Activated CD4-positive, alpha-beta T cell treated with anti-CD3 and anti-CD28 coated beads, Interleukin-2, amount 10 ng/mL, durations not matched to agents 24 days and 14 days (primary cell): ENCODE results near the gene EPHA3. TPM values are rescaled to one million over a fixed set of nuclear protein-coding genes. Genes with fewer than 3 reads are reported as not detected.

Experiments used
- DNase-seq: peaks from one replicate; pipeline ENCODE4 v3.0.0; 2022
- H3K27ac Mint-ChIP-seq: one replicate; pipeline ENCODE4 v1.8.0; 2022; ENCODE audit warnings: mild to moderate bottlenecking, mixed read lengths
- H3K27me3 Mint-ChIP-seq: one replicate; pipeline ENCODE4 v1.8.0; 2022; ENCODE audit warnings: mixed read lengths
- H3K36me3 Mint-ChIP-seq: one replicate; pipeline ENCODE4 v1.8.0; 2022; ENCODE audit warnings: low read depth, mild to moderate bottlenecking, mixed read lengths
- H3K4me1 Mint-ChIP-seq: one replicate; pipeline ENCODE4 v1.8.0; 2021; ENCODE audit warnings: mixed read lengths
- H3K4me3 Mint-ChIP-seq: one replicate; pipeline ENCODE4 v1.8.0; 2022; ENCODE audit warnings: mild to moderate bottlenecking, moderate library complexity, mixed read lengths
- H3K9me3 Mint-ChIP-seq: one replicate; pipeline ENCODE4 v1.8.0; 2021; ENCODE audit warnings: mixed read lengths
- intact Hi-C: fragments of 100-400 bp; cut with micrococcal nuclease; formaldehyde crosslinking; loops from one replicate; pipeline ENCODE4 v1.15.1; 2023
- total RNA-seq: library from RNA; stranded (reverse); gene quantifications from 2 replicates; pipeline ENCODE4 v1.2.3, GENCODE V29; 2022

Gene EPHA3
- total RNA-seq, 1 donor from 2014 or later = not detected

DNA sequence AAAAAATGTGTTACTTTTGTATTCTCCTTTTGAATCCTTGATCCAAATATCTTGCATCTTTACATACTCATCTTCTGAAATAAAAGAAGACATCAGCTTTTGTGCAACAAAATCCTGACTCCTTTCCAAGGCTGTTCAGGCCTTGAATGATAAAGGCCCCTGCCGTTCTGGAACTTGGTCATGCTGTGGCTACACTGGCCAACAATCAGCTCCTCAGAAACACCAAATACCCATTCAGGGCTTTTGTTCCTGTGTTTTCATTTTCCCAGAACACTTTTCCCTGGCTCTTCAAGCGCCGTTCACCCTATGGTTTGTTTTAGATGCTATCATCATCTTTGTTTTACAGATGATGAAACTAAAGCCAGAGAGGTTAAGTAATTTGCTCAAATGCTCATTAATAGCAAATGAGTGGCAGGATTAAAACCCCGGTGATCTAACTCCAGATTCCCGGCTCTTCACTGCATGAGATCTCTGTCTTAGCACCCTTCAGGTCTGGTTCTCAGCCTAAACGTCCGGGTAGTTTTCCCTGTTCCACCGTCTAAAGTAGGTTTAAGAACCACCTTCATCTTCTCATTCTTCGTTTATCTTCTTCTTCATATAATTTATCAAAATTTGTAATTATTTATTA, 58.3 kb downstream of the EPHA3 start:
- no peak for DNase-seq
- intact Hi-C loops = no loop called here

DNA sequence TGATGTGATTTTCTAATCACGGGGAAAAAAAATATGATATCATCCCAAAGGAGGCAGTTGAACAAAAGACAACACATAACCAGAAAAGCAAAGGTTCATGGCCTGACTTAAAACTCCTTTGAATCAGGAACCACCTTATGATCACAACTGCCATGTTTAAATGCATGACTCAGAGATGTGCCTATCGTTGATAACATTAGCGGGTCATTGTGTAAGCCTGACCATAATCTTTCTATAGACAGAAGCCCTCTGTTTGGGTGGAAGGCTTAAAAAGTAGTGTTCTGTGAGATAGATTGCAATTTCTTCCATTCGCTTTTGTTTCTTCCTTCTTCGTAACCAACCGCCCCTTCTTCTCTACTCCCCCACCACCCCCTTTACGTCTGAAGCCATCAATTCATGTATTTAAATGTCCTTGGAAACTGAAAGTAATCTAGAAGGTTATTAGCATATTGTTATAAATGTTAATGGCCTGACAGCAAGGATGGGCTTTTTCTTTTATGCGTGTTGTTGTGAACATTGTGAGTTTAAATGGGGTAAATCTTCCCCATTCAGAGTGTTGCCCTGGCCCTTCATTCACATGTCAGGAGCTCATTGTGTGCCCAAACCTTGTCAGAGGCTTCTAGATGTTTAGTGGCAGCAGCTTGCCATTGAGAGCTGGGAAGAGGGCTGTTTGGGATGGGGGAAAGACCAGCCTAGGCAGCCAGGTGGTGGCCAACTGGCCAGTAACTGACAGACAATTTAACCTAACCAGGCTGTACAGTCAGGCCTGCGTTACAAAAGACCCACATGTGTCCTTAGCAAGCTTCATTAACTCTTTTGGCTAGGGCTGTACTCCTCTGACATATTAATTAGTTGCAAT, 64.5 kb downstream of the EPHA3 start:
- Mint-ChIP-seq H3K9me3 (no peaks in the 10 kb centered on the region), H3K36me3 (no peaks in the 10 kb centered on the region), H3K4me3 (no peak overlapping the region), H3K27me3 (no peaks in the 10 kb centered on the region), H3K27ac (no peak overlapping the region), H3K4me1 (no peaks in the 10 kb centered on the region)
- intact Hi-C loops = no loop called here
- DNase-seq = no peak

More for the DNA sequence above, 58.3 kb downstream of the EPHA3 start:
- Mint-ChIP-seq H3K4me1 (no peaks in the 10 kb centered on the region), H3K27ac (no peak overlapping the region), H3K36me3 (no peaks in the 10 kb centered on the region), H3K4me3 (no peak overlapping the region), H3K27me3 (no peaks in the 10 kb centered on the region), H3K9me3 (no peaks in the 10 kb centered on the region)

DNA sequence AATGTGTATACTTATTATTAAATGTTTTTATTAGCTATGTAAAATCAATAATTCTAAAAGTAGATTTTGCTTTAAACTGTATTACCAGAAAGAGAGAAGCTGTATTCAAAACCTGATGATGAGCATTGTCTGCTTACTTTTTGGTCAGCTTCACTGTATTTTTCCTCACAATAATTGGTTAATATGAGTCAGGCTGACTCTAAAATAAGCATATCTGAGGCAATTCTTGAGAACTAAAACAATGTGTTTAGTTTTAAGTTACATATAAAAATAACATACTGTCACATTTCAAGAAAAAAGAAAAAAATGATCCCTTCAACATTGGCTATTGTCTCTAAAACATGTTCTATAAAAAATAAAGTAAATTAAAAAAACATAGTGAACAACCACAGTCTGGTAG, 66.1 kb downstream of the EPHA3 start:
- Mint-ChIP-seq H3K36me3 (no peaks in the 10 kb centered on the region), H3K4me3 (no peak overlapping the region), H3K27me3 (no peaks in the 10 kb centered on the region), H3K9me3 (no peaks in the 10 kb centered on the region), H3K27ac (no peak overlapping the region), H3K4me1 (no peaks in the 10 kb centered on the region)
- DNase-seq = no peak
- intact Hi-C loops = no loop called here

DNA sequence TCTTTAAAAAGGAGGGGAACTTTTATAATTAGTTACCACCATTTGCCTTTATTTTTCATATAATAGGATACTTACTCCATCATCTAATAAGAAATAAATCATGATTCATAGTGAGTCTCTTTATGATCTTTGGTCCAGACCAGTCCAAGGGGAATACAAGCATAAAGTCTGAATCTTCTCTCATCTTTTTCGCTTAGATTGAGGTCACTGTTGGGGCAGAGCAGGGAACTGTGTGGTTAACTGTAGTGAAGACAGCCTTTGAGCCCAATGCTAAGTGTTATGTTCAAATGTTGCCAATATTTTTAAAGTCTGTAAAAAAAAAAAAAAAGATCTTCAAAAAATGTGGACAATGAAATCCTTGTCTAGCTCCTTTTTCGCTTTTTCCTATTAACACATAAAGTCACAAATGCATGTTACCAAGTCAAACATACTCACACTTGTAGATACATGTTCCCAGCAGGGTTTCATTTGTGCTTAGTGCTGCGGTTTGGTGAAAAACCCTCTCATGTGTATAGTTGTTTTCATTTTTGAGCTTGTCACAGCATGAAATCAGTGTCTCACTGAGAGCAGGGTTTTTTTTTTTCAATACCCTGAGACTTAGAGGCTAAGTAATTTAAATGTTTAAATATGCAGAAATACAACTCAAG, 72.1 kb downstream of the EPHA3 start:
- Mint-ChIP-seq H3K4me3 (no peak overlapping the region), H3K27ac (no peak overlapping the region), H3K36me3 (no peaks in the 10 kb centered on the region), H3K4me1 (no peaks in the 10 kb centered on the region), H3K27me3 (no peaks in the 10 kb centered on the region), H3K9me3 (no peaks in the 10 kb centered on the region)
- no peak for DNase-seq
- intact Hi-C loops = no loop called here

DNA sequence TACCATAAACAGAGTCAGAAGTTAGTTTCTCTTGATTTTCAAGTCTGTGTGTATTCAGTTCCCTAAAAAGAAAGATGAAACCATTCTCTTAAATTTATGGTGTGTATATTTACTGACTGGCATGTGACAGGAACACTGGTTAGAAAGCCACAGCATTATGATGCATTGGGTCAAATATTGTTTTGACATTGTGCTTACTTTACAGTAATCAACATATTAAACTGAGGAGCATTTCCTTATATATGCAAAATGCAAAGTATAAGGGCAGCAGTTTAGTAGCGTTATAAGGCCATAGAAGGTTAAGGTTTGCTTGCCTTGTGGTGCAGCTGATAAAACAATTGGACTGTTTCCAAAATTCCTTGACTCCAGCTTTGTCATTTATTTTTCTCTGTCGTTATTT, 72.9 kb downstream of the EPHA3 start:
- H3K9me3 Mint-ChIP-seq = no peaks in the 10 kb centered on the region
- intact Hi-C loops = no loop called here
- H3K36me3 Mint-ChIP-seq = no peaks in the 10 kb centered on the region
- no peaks in the 10 kb centered on the region for H3K27me3 Mint-ChIP-seq
- no peaks in the 10 kb centered on the region for H3K4me1 Mint-ChIP-seq
- H3K4me3 Mint-ChIP-seq = no peak overlapping the region
- no peak overlapping the region for H3K27ac Mint-ChIP-seq
- no peak for DNase-seq

DNA sequence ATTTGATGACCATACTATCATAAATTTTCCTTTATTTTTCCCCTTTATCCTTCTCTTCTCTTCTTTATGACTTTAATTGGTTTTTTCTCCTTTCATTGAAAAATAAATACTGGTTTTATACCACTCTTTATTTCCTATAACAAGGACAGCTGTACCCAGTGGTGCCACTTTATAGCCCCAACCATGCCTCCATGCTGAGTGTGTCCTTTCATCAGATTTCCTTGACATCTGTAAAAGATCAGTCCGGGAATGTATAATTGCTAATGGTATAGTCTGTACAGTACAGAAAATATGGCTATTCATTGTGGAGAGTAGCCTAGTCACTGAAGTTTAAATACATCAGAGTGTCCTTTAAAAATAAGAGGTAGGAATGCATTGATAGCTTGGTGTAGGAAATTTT, 74.6 kb downstream of the EPHA3 start:
- Mint-ChIP-seq H3K36me3 (no peaks in the 10 kb centered on the region), H3K27ac (no peak overlapping the region), H3K4me3 (no peak overlapping the region), H3K4me1 (no peaks in the 10 kb centered on the region), H3K9me3 (no peaks in the 10 kb centered on the region), H3K27me3 (no peaks in the 10 kb centered on the region)
- no peak for DNase-seq
- intact Hi-C loops = no loop called here

DNA sequence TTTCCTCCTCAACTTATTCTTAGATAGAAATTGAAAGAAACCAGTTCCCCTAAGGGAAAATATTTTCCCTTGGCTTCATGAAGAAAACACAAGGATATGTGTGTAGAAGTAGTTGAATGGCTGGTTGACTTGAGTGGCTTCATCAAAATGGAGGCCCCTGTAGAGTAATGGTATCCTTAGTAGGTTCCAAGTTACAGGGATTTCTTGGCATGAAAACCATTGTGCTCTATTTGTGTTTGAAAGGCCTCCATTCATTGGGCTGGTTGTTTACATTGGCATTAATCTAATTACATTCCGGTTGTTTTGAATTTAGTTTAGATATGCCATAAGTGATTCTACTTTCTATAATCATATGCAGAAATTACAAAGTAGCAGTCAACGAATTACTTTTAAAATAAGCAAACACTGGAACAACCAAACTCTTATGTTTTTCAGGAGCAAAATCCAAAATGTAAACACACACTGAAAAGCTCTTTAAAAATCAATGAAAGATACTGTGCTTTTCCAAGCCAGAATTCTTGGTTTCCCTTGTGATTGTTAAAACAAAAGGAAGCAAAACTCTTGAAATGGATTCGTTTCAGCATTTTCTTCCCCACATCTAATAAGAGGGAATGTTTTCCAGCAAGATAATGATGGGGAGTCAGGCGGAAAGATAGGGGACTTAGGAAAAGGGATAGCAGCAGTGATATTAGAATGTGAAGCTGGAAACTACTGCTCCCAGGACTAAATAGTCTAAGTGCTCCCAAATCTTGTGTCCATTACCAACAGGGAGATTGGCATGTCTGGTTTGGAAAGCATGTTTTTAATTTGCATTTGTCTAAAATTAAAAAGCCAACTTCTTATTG, 77.0 kb downstream of the EPHA3 start:
- Mint-ChIP-seq H3K9me3 (no peaks in the 10 kb centered on the region), H3K4me3 (no peak overlapping the region), H3K27ac (no peak overlapping the region), H3K27me3 (no peaks in the 10 kb centered on the region), H3K4me1 (no peaks in the 10 kb centered on the region), H3K36me3 (no peaks in the 10 kb centered on the region)
- DNase-seq = no peak
- intact Hi-C loops = no loop called here

DNA sequence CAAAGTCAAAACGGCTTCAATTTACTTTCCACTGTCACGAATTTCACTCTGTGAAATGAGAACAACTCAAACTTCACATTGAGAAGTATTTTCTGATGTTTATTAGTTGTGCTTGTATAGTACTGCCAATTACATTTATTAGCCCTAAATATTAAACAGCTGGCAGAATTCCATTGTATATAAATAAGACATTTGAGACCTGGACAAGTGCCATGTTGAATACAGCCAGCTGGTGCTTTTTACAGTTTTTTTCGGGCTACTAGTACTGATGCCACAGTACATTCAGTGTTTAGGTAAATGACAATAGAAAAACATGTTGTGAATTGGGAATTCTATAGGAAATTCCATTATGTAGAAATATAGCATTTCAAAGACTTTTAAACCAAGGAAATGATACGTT, 79.0 kb downstream of the EPHA3 start:
- no peaks in the 10 kb centered on the region for H3K9me3 Mint-ChIP-seq
- H3K4me1 Mint-ChIP-seq = no peaks in the 10 kb centered on the region
- DNase-seq = no peak
- H3K27me3 Mint-ChIP-seq = no peaks in the 10 kb centered on the region
- intact Hi-C loops = no loop called here
- H3K4me3 Mint-ChIP-seq = no peak overlapping the region
- H3K36me3 Mint-ChIP-seq = no peaks in the 10 kb centered on the region
- H3K27ac Mint-ChIP-seq = no peak overlapping the region

DNA sequence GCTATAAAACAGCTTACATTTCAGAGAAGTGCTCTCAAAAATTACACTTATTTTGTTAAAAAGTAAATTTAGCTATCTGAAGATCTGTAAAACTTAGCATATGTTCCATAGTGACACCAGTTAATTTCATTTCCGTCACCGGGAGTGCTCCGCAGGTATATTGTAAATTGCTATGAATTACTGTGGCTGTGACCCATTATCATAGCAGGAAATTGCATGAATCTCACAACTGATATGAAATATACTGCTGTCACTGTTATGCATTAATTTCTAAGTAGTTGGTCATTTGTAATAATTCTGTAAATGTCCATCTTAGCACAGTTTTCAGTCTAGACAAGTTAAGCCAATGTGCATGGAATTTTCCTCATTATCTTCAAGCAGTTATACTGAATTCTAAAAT, 91.2 kb downstream of the EPHA3 start:
- Mint-ChIP-seq H3K4me1 (no peaks in the 10 kb centered on the region), H3K36me3 (no peaks in the 10 kb centered on the region), H3K9me3 (no peaks in the 10 kb centered on the region), H3K4me3 (no peak overlapping the region), H3K27ac (no peak overlapping the region), H3K27me3 (no peaks in the 10 kb centered on the region)
- intact Hi-C loops = no loop called here
- no peak for DNase-seq

DNA sequence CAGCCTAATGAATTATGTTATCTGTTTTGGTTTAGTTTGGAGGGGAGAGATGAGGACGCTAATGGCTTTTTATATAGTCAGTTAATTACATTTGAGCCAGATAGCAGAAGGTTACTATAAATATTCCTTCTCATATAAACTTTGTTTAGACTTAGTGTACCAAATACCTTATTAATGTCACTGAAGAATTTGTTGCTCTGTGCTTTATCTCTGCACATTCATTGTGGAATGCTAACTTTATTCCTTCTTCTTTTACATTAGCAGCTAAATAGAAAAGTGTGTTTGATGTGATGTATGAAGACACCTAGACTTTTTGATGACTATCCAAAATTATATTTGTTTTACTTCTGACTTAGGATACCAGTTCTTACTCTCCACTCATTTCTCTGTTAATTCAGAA, 105.2 kb downstream of the EPHA3 start:
- Mint-ChIP-seq H3K27ac (no peak overlapping the region), H3K4me1 (no peaks in the 10 kb centered on the region), H3K36me3 (no peaks in the 10 kb centered on the region), H3K9me3 (no peaks in the 10 kb centered on the region), H3K27me3 (no peaks in the 10 kb centered on the region), H3K4me3 (no peak overlapping the region)
- intact Hi-C loops = no loop called here
- DNase-seq = no peak

DNA sequence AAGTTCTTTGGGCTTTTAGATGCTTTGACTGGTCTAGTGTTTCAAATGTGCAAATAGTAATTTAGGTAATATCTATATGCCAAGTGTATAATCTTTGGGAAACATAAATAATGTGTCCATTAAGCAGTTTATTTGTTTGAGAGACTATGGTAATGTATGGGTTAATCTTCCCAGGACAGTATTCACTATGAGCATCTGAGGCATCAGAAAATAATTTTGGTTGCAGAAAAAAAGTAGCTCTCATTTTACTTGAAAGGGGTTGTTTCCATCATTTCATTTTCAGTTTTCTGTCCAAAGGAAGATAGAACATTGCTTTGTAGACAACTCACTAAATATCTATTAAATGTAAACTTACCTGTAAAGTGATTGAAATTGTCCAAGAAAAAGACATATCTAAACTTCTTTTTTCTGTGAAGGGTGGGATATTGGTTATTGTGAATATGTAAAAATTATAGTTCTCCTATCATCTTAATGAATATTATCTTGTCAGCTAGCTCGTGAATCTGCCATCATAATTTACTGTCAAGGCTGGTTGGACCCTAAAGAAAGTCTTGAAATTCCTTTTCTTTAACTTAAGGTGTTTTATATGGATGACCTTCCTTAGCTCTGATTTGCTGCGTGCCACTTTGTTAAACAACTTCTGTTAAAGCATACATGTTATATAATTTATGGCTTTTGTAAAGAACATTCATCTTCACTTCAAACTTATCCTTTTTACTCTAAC, 108.8 kb downstream of the EPHA3 start:
- intact Hi-C loops = no loop called here
- no peaks in the 10 kb centered on the region for H3K4me1 Mint-ChIP-seq
- no peak overlapping the region for H3K4me3 Mint-ChIP-seq
- no peaks in the 10 kb centered on the region for H3K36me3 Mint-ChIP-seq
- H3K27ac Mint-ChIP-seq = no peak overlapping the region
- H3K9me3 Mint-ChIP-seq = no peaks in the 10 kb centered on the region
- H3K27me3 Mint-ChIP-seq = no peaks in the 10 kb centered on the region
- no peak for DNase-seq

DNA sequence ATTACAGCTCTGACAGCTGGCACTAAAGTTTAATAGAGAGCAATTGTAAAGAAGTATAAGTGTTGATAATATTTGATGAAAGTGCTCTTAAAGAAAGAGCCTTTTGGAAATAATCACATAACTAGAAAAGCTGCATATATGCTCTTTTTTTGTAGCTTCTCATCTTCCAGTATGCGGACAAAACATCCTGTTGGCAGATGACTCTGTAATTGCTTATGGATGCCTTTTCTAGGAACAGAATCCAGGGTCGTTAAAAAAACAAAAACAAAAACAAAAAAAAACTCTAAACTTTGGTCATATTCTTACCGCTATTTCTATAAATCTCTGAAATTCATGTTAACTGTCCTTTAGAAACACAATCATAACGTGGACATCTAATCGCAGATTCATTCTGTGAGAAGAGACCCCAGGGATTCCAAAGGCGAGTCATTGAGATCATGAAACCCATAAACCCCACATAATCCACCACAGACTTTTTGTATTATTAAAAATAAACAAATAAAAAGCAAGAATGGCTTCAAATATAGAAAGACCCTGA, 109.8 kb downstream of the EPHA3 start:
- H3K27ac Mint-ChIP-seq = no peak overlapping the region
- DNase-seq = no peak
- H3K9me3 Mint-ChIP-seq = no peaks in the 10 kb centered on the region
- no peak overlapping the region for H3K4me3 Mint-ChIP-seq
- no peaks in the 10 kb centered on the region for H3K4me1 Mint-ChIP-seq
- no peaks in the 10 kb centered on the region for H3K36me3 Mint-ChIP-seq
- intact Hi-C loops = no loop called here
- H3K27me3 Mint-ChIP-seq = no peaks in the 10 kb centered on the region

DNA sequence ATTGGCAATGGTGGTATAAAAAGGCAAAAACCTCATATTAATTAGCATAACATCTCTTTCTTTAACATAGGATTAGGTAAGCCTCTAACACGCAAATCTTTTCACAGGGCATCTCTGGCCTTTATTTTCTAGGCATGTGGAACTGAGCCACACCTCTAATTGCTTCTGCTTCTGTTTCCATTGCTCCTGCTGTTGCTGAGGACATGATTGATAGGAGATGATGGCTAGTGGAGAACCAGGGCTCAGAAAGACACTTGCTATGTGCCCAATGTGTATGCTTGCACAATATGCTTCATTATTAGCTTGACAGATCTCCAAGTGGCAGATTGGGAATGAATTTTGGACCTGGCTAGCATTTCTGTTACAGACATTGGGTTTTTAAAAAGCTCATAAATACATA, 114.5 kb downstream of the EPHA3 start:
- no peaks in the 10 kb centered on the region for H3K27me3 Mint-ChIP-seq
- intact Hi-C loops = no loop called here
- no peak for DNase-seq
- H3K36me3 Mint-ChIP-seq = no peaks in the 10 kb centered on the region
- H3K4me3 Mint-ChIP-seq = no peak overlapping the region
- no peaks in the 10 kb centered on the region for H3K9me3 Mint-ChIP-seq
- no peaks in the 10 kb centered on the region for H3K4me1 Mint-ChIP-seq
- no peak overlapping the region for H3K27ac Mint-ChIP-seq
